ENCODE data around the gene COQ10A. TPM values are rescaled to one million over a fixed set of nuclear protein-coding genes. Genes with fewer than 3 reads are reported as not detected.

COQ10A gene
- total and polyA plus RNA-seq, 10 of the 15 experiments (the other 5 are each of a cell fraction or from before 2014, with no cell fraction given) = 3.3 to 19.5 (median 6.9) TPM

DNA sequence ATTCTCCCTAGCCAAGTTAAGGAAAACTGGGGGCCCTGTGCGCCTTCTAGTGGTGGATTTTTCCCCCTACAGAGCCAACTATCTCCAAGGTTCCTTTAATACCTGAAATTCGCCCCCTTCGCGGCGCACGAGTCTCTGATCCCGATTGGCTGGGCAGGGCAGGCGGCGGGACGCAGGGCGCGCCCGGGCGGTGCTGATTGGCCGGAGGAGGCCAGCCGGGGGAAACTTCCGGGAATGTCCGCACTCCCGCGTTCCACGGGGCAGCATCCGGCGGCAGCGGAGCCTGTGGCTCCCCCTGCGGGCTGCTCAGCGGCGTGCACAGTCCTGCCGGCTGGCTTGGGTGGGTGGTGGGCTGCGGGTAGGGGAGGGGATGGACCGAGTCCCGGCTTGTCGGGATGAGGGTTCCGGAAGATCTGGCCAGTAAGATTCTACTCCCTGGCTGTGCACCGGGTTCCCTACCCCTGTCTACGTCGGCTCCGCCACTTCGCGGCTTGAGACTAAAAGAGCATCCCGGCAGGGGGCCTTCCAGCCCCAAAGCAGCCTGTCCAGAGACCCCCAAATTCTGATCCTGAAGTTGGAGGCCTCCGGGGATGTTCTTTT lies 42.5 kb upstream of the COQ10A start, which contains the start of gene NABP2:
NABP2 (plus strand) TSS at position 241 of the 600 bp plus-strand sequence. CDS start 515 bp downstream, outside the sequence.
- Histone ChIP-seq H3K4me3 (peak within 1 kb of the TSS; percentile 97), H3K36me3 (ENCODE audit: control insufficient read depth in 2 of 2, insufficient read depth in 2 of 2, low read length in 1 of 2) (peaks cover 0 to 2% of the 10 kb centered on the region in 2 experiments; a peak in 1 of 4 replicates), H3K9ac (ENCODE audit: control insufficient read depth, insufficient read depth, low read length) (peak within 1 kb of the TSS; percentile 97), H3K4me2 (ENCODE audit: control insufficient read depth, insufficient read depth) (peak within 1 kb of the TSS; percentile 97), H2AFZ (ENCODE audit: control insufficient read depth, low read depth, low read length) (peak within 1 kb of the TSS; percentile 96), H3K79me2 (ENCODE audit: control insufficient read depth, insufficient read depth, low read length) (peaks cover 30% of the 10 kb centered on the region), H4K20me1 (ENCODE audit: control insufficient read depth, insufficient read depth) (no peaks in the 10 kb centered on the region), H3K9me3 (replicated peaks; ENCODE audit: control insufficient read depth, insufficient read depth, low read length) (no peaks in the 10 kb centered on the region; the same call in 2 of the 3 replicates), H3K27ac (ENCODE audit: control insufficient read depth, insufficient read depth) (peak within 1 kb of the TSS; percentile 65), H3K27me3 (replicated peaks in 1 of 2; ENCODE audit: control insufficient read depth in 2 of 2, insufficient read depth in 2 of 2, low read length in 1 of 2) (no peaks in the 10 kb centered on the region), H3K4me1 (ENCODE audit: control insufficient read depth, insufficient read depth, low read length) (0 out of 2 replicates have a peak, but pooled peaks cover 3% of the 10 kb centered on the region)
- POLR2A ChIA-PET = interaction anchor here (3.9 to 4.0 kb wide), 2 partner anchors 33 to 106 kb away, joined by 41 to 68 read pairs; partner anchors contain the start of genes RPL41, SMARCC2 and ZC3H10
- DNase-seq (ENCODE audit: low read depth, low spot score) (peak; percentile 89), FAIRE-seq (peak; percentile 97), ATAC-seq (peak; percentile 90)
- RAD21 ChIA-PET (ENCODE audit: unreplicated experiment) = interaction anchor here (0.7 kb wide), 1 partner anchor 18 kb away, joined by 3 read pairs; no protein-coding TSS in a partner anchor
- SMC1A ChIA-PET (ENCODE audit: uncharacterized antibody, unreplicated experiment) = interaction anchor here (3.1 kb wide), 1 partner anchor 30 kb away, joined by 9 read pairs; no protein-coding TSS in a partner anchor
- in situ Hi-C loops (cut with MboI) = no loop called here
- 1% methylated on average over 41 of the region's 41 CpGs for WGBS (ENCODE audit: insufficient coverage, insufficient replicate concordance, low lambda C conversion rate, missing lambda C conversion rate)
- no TSS peak for BruUV-seq (replicated peaks)
- intact Hi-C loops (cut with micrococcal nuclease; ENCODE audit: unreplicated experiment) = loop anchor here (1.0 to 2.0 kb wide), 4 partner anchors 17 to 105 kb away; no protein-coding TSS in a partner anchor
- CTCF ChIA-PET = interaction anchor here (1.0 to 4.2 kb wide), 4 partner anchors 17 to 106 kb away, joined by 3 to 107 read pairs (median 61); partner anchors contain the start of genes SMARCC2 and ZC3H10
- TF ChIP-seq CHD2 (IDR thresholded peaks at IDR 0.05; ENCODE audit: borderline replicate concordance, low read depth, low read length) (peak; percentile 87), CBX3 (IDR thresholded peaks at IDR 0.05; ENCODE audit: borderline replicate concordance, low read depth) (no peak), STAT1 (conservative IDR thresholded peaks at IDR 0.05) (no peak), RAD51 (IDR thresholded peaks at IDR 0.05) (no peak), YY1 (IDR thresholded peaks at IDR 0.05; ENCODE audit: low read depth, low read length) (peak; percentile 80), POU2F2 (IDR thresholded peaks at IDR 0.05; ENCODE audit: borderline replicate concordance, low read depth, low read length) (0 out of 3 replicates have a peak, but pooled peaks have one; percentile 30), RB1 (IDR thresholded peaks at IDR 0.05; ENCODE audit: borderline replicate concordance) (peak; percentile 97), HDGF (IDR thresholded peaks at IDR 0.05) (0 out of 2 replicates have a peak, but pooled peaks have one; percentile 38), TCF7 (IDR thresholded peaks at IDR 0.05; ENCODE audit: borderline replicate concordance) (no peak), CHD1 (IDR thresholded peaks at IDR 0.05; ENCODE audit: low read depth, low read length) (no peak; the same call in 1 of the 2 replicates), SMC3 (IDR thresholded peaks at IDR 0.05; ENCODE audit: borderline replicate concordance, low read length) (peak; percentile 53), LARP7 (IDR thresholded peaks at IDR 0.05) (no peak)
- TF ChIP-seq, protein P1, sequence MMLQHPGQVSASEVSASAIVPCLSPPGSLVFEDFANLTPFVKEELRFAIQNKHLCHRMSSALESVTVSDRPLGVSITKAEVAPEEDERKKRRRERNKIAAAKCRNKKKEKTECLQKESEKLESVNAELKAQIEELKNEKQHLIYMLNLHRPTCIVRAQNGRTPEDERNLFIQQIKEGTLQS (IDR thresholded peaks at IDR 0.05; ENCODE audit: borderline replicate concordance, extremely low read depth, low read depth, low read length) = peak; percentile 49; the same call in 1 of the 2 replicates
- TF ChIP-seq, protein P2, sequence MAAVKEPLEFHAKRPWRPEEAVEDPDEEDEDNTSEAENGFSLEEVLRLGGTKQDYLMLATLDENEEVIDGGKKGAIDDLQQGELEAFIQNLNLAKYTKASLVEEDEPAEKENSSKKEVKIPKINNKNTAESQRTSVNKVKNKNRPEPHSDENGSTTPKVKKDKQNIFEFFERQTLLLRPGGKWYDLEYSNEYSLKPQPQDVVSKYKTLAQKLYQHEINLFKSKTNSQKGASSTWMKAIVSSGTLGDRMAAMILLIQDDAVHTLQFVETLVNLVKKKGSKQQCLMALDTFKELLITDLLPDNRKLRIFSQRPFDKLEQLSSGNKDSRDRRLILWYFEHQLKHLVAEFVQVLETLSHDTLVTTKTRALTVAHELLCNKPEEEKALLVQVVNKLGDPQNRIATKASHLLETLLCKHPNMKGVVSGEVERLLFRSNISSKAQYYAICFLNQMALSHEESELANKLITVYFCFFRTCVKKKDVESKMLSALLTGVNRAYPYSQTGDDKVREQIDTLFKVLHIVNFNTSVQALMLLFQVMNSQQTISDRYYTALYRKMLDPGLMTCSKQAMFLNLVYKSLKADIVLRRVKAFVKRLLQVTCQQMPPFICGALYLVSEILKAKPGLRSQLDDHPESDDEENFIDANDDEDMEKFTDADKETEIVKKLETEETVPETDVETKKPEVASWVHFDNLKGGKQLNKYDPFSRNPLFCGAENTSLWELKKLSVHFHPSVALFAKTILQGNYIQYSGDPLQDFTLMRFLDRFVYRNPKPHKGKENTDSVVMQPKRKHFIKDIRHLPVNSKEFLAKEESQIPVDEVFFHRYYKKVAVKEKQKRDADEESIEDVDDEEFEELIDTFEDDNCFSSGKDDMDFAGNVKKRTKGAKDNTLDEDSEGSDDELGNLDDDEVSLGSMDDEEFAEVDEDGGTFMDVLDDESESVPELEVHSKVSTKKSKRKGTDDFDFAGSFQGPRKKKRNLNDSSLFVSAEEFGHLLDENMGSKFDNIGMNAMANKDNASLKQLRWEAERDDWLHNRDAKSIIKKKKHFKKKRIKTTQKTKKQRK (IDR thresholded peaks at IDR 0.05; ENCODE audit: low read depth, low read length) = no peak; the same call in 1 of the 2 replicates
- TF ChIP-seq, protein P3, sequence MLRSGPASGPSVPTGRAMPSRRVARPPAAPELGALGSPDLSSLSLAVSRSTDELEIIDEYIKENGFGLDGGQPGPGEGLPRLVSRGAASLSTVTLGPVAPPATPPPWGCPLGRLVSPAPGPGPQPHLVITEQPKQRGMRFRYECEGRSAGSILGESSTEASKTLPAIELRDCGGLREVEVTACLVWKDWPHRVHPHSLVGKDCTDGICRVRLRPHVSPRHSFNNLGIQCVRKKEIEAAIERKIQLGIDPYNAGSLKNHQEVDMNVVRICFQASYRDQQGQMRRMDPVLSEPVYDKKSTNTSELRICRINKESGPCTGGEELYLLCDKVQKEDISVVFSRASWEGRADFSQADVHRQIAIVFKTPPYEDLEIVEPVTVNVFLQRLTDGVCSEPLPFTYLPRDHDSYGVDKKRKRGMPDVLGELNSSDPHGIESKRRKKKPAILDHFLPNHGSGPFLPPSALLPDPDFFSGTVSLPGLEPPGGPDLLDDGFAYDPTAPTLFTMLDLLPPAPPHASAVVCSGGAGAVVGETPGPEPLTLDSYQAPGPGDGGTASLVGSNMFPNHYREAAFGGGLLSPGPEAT (IDR thresholded peaks at IDR 0.05; ENCODE audit: low read depth) = peak; percentile 92
- TF ChIP-seq, protein P4, sequence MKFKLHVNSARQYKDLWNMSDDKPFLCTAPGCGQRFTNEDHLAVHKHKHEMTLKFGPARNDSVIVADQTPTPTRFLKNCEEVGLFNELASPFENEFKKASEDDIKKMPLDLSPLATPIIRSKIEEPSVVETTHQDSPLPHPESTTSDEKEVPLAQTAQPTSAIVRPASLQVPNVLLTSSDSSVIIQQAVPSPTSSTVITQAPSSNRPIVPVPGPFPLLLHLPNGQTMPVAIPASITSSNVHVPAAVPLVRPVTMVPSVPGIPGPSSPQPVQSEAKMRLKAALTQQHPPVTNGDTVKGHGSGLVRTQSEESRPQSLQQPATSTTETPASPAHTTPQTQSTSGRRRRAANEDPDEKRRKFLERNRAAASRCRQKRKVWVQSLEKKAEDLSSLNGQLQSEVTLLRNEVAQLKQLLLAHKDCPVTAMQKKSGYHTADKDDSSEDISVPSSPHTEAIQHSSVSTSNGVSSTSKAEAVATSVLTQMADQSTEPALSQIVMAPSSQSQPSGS (IDR thresholded peaks at IDR 0.05; ENCODE audit: low read length) = no peak
